HUDEP-2 (cell line): ENCODE data around the gene ELP5.

Experiments used
- DNase-seq, 76 experiments: peaks; one replicate each; lab custom pipeline; 2025; ENCODE audit not compliant: unreplicated experiment in 76 of 76; lab: John Stamatoyannopoulos, UW

The ELP5 gene

DNA sequence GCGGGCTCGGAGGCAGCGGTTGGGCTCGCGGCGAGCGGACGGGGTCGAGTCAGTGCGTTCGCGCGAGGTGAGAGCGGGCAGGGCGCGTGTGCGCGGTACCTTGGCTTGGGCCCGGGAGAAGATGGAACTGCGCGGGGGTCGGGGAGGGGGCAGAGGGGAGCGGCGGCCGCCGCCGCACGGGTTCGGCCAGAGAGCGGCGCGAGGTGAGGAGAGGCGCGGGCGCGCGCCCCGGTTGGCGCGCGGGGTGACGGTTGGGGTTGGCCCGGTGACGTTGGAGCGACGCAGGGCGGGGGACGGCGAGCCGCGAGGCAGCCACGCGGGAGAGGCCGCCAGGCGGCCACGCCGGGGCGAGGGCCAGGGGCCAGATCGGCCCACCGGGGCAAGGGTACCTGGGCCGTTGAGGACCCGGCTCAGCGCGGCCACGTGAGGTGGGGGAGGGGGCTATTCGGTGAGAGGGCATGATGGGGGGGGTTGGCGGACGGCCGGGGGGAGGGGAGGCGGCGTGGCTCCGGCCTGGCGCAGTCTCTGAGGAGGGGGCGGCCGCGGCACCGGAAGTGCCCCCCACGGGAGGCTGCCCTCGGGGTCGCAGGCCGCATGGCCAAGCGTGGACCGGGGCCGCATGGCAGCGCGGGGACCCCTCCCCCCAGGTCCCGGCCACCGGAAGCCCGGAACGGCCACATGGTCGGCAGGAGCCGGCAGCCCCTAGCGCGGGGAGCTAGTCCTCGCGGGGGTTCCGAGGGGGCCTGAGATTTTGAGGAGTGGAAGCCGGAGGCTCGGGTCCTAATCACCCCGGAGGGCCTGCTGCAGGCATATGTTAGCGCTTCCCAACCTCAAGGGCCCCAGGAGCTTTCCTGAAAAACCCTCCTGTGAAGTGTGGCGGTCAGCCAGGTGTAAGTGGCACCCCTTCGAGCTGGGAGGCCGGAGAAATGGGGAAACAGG, 55.9 kb downstream of the ELP5 start:
- DNase-seq = peak in 35 of 76 experiments; percentile 7 to 62 (median 34)

DNA sequence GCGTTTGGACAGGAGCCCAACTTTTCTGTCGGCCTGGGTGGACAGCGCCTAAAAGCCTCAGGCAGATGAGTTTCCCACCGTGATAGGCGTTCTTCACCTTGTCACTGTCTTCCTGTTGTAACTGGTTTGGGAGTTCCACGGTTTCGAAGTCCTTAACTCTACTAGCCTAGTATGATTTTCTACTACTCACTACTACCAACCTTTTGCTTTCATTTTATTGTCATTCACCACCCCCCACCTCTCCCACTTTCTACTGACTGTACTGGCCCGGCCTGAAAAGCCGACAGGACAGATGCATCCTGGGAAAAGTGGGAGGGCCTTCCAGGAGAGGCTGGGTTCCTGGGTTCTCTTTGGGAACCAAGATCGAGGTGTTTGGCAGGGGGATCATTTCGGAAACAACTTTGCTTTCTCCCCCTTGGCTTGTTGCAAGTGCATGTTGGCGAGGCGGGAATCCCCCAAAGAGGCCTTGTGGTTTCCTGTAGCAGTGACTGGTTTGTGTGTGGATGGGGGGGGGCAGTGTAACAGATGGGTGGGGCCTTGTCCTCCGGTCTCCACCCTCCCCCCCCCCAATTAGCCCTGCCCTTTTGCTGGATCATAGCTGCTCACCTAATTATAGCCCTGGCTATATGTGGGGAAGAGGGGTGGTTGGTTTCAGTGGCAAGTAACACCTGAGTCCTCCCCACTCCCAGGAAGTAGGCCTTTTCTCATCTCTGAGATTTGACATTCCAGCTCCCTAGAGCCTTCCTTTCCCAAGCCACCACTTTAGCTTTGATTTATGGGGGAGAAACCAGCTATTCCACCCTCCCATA, 56.8 kb downstream of the ELP5 start:
- DNase-seq = peak in 65 of 76 experiments; percentile 32 to 86 (median 69)
